Measurements from ENCODE around the gene PRKCSH. TPM values are rescaled to one million over a fixed set of nuclear protein-coding genes. Genes with fewer than 3 reads are reported as not detected.
"Not testable (repeated sequence)": the region's sequence is repeated elsewhere in the genome, so short reads cannot be mapped to it uniquely, and the experiment has no call there.

PRKCSH gene
- total RNA-seq, 1 donor from 2014 or later = 403 TPM

DNA sequence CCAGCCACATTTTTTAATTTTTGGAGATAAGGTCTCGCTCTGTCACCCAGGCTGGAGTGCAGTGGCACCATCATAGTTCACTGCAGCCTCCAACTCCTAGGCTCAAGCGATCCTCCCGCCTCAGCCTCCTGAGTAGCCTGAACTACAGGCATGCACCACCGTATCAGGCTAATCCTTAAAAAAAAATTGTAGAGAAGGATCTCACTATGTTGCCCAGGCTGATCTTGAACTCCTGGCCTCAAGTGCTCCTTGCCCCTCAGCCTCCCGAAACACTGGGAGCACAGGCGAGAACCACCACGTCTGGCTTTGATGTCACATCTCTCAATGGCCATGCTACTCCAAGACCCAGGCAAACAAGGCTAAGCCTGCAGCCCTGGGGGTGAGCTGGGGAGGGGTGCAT is 21.2 kb downstream of the PRKCSH start:
- TF ChIP-seq, protein P1, sequence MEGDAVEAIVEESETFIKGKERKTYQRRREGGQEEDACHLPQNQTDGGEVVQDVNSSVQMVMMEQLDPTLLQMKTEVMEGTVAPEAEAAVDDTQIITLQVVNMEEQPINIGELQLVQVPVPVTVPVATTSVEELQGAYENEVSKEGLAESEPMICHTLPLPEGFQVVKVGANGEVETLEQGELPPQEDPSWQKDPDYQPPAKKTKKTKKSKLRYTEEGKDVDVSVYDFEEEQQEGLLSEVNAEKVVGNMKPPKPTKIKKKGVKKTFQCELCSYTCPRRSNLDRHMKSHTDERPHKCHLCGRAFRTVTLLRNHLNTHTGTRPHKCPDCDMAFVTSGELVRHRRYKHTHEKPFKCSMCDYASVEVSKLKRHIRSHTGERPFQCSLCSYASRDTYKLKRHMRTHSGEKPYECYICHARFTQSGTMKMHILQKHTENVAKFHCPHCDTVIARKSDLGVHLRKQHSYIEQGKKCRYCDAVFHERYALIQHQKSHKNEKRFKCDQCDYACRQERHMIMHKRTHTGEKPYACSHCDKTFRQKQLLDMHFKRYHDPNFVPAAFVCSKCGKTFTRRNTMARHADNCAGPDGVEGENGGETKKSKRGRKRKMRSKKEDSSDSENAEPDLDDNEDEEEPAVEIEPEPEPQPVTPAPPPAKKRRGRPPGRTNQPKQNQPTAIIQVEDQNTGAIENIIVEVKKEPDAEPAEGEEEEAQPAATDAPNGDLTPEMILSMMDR (conservative IDR thresholded peaks at IDR 0.05) = no peak
- H3K4me1 Mint-ChIP-seq (ENCODE audit: unreplicated experiment) = peaks cover 12% of the 10 kb centered on the region
- H3K27ac Mint-ChIP-seq = no peak overlapping the region
- DNase-seq (ENCODE audit: extremely low spot score, unreplicated experiment) = no peak
- H3K4me3 Mint-ChIP-seq = no peak overlapping the region
- H3K36me3 Mint-ChIP-seq = no peaks in the 10 kb centered on the region
- no peaks in the 10 kb centered on the region for H3K9me3 Mint-ChIP-seq
- H3K27me3 Mint-ChIP-seq = peaks cover 3% of the 10 kb centered on the region

DNA sequence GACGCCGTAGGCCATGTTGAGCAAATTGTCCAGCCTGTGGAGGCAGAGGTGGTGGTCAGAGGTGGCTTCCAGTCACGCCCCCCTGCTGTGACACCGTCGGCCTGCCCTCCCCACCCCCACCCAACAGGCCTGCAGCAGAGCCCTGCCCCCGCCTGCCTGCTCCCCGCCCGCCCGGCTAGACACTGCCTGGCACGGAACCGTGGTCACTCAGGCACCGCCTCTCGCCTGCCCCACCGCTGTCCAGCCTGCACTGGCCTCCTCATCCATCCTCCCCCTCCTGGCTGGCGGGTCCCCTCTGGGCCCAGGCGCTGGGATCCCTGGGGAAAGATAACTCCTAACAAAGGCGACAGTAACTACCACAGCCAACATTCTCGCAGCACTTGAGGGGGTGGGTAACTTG is 21.7 kb downstream of the PRKCSH start:
- H3K36me3 Mint-ChIP-seq = no peaks in the 10 kb centered on the region
- H3K27me3 Mint-ChIP-seq = peaks cover 3% of the 10 kb centered on the region
- DNase-seq (ENCODE audit: extremely low spot score, unreplicated experiment) = no peak
- no peak overlapping the region for H3K4me3 Mint-ChIP-seq
- no peaks in the 10 kb centered on the region for H3K9me3 Mint-ChIP-seq
- H3K4me1 Mint-ChIP-seq (ENCODE audit: unreplicated experiment) = peaks cover 10% of the 10 kb centered on the region
- TF ChIP-seq, protein P1 (conservative IDR thresholded peaks at IDR 0.05) = no peak
- H3K27ac Mint-ChIP-seq = no peak overlapping the region

DNA sequence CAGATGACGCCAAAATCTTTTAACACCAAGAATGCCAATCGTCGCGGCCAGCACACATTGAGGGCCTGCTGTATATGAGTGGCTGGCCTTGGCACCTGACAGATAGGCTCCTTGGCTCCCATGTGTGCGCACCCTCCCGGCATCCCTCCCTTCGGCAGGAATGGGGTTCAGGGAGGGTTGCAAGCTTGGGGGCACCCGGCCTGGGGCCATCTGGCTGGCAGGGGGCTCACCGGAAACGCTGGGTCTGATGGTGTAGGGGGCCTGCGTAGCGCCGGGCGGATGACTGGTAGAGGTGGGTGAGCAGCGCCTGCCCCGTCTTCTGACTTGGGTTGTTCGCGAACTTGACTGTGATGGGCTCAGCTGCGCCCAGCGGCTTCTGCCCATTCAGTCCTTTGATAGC is 22.4 kb downstream of the PRKCSH start:
- H3K9me3 Mint-ChIP-seq = no peaks in the 10 kb centered on the region
- H3K4me3 Mint-ChIP-seq = no peak overlapping the region
- H3K27me3 Mint-ChIP-seq = peaks cover 3% of the 10 kb centered on the region
- no peaks in the 10 kb centered on the region for H3K36me3 Mint-ChIP-seq
- TF ChIP-seq, protein P1 (conservative IDR thresholded peaks at IDR 0.05) = no peak
- peaks cover 3% of the 10 kb centered on the region for H3K4me1 Mint-ChIP-seq (ENCODE audit: unreplicated experiment)
- DNase-seq (ENCODE audit: extremely low spot score, unreplicated experiment) = no peak
- no peak overlapping the region for H3K27ac Mint-ChIP-seq

DNA sequence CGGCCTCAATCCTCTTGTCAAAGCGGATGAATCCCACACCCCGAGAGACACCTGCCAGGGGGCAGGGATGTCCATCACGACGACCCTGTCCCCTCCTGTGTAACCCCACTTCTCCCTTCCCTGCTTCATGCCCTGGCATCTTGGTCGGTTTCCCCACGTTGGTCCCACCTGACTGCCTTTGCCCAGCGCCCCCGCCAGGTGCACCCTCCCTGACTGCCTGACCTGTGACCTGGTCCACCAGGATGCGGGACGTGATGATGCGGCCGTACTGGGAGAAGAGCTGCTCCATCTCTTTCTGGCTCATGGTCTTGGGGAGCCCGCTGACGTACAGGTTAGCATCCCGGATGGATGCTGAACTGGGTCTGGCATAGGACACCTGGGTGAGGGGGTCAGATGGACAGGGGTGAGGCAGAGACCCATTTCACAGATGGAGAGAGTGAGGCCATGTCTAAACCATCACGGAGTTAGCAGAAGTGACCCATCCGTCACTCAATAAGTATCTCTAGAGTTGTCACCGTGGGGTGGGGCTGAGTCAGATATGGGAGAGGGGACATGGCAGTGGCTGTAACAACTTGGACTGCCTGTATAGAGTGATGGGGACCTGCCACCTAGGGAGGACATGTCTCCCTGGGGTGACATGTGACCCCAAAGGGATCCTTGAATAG is 22.9 kb downstream of the PRKCSH start:
- Mint-ChIP-seq H3K4me3 (no peak overlapping the region), H3K36me3 (no peaks in the 10 kb centered on the region), H3K27me3 (peaks cover 3% of the 10 kb centered on the region), H3K4me1 (ENCODE audit: unreplicated experiment) (peaks cover 2% of the 10 kb centered on the region), H3K27ac (no peak overlapping the region), H3K9me3 (no peaks in the 10 kb centered on the region)
- TF ChIP-seq, protein P1 (conservative IDR thresholded peaks at IDR 0.05) = no peak
- DNase-seq (ENCODE audit: extremely low spot score, unreplicated experiment) = no peak

DNA sequence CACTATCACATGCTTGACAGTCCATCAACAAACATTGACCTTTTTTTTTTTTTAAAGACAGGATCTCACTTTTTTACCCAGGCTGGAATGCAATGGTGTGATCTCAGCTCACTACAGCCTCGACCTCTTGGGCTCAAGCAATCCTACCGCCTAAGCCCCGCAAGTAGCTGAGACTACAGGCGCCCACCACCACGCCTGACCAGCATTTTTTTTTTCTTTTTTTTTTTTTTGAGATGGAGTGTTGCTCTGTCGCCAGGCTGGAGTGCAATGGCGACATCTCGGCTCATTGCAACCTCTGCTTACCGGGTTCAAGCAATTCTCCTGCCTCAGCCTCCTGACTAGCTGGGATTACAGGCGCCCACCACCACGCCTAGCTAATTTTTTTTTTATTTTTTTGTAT is 23.5 kb downstream of the PRKCSH start:
- not testable (repeated sequence) for H3K9me3 Mint-ChIP-seq; H3K27me3 Mint-ChIP-seq; DNase-seq (ENCODE audit: extremely low spot score, unreplicated experiment); H3K36me3 Mint-ChIP-seq; H3K4me3 Mint-ChIP-seq; H3K4me1 Mint-ChIP-seq (ENCODE audit: unreplicated experiment); H3K27ac Mint-ChIP-seq

DNA sequence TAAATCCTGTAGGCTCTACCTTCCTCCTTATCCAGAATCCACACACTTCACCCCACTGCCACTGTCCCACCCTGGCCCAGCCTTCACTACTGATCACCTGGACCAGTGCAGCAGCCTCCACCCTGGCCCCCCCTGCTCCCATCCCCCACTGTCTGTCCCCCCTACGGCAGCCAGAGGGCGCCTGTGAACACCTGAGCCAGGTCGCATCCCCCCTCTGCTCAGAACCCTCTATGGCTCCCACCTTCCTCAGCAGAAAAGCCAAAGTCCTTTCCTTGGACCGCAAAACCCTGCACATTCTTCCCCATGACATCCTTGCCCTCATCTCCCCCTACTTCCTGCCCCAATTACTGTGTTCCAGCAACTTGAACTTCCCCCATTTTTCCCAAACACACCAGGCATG is 24.8 kb downstream of the PRKCSH start:
- no peak overlapping the region for H3K27ac Mint-ChIP-seq
- no peaks in the 10 kb centered on the region for H3K4me1 Mint-ChIP-seq (ENCODE audit: unreplicated experiment)
- H3K9me3 Mint-ChIP-seq = no peaks in the 10 kb centered on the region
- no peaks in the 10 kb centered on the region for H3K36me3 Mint-ChIP-seq
- no peak for DNase-seq (ENCODE audit: extremely low spot score, unreplicated experiment)
- H3K4me3 Mint-ChIP-seq = no peak overlapping the region
- H3K27me3 Mint-ChIP-seq = peaks cover 3% of the 10 kb centered on the region
- TF ChIP-seq, protein P1 (conservative IDR thresholded peaks at IDR 0.05) = peak; percentile 36
